ENCODE data around the gene NCK2.

The NCK2 gene

DNA sequence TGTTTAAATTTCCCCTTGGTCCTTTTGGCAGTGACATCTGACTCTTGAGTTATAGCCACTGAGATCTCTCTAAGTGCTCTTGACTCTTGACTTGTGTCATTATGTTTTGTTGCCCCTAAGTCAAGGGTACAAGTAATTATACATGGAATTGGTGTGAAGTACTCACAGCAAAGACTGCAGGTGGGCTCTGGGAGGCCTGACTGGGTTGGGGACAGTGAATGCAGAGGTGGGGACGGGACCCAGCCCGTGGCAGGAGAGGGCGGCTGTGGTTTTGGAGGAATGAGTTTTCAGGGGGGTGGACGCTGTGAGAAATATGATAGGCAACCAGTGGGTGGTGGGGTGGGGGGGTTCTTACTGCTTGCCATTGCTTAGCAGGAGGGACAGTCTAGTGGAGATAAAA lies 97.8 kb downstream of the NCK2 start:
- CTCF ChIA-PET = no interaction called here
- TF ChIP-seq ELF4 (IDR thresholded peaks at IDR 0.05) (no peak), ARNT (IDR thresholded peaks at IDR 0.05) (0 out of 2 replicates have a peak, but pooled peaks have one; percentile 28), FOXA1 (IDR thresholded peaks at IDR 0.05) (no peak), CTBP1 (IDR thresholded peaks at IDR 0.05; ENCODE audit: borderline replicate concordance) (peak; percentile 76; the same call in 1 of the 2 replicates), FOXK2 (IDR thresholded peaks at IDR 0.05) (no peak), TARDBP (IDR thresholded peaks at IDR 0.05) (no peak), SUZ12 (IDR thresholded peaks at IDR 0.05) (no peak)
- TF ChIP-seq, protein P1, sequence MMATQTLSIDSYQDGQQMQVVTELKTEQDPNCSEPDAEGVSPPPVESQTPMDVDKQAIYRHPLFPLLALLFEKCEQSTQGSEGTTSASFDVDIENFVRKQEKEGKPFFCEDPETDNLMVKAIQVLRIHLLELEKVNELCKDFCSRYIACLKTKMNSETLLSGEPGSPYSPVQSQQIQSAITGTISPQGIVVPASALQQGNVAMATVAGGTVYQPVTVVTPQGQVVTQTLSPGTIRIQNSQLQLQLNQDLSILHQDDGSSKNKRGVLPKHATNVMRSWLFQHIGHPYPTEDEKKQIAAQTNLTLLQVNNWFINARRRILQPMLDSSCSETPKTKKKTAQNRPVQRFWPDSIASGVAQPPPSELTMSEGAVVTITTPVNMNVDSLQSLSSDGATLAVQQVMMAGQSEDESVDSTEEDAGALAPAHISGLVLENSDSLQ (IDR thresholded peaks at IDR 0.05) = peak; percentile 95
- DNase-seq (ENCODE audit: extremely low spot score) = peak; percentile 33
- POLR2A ChIA-PET = no interaction called here

DNA sequence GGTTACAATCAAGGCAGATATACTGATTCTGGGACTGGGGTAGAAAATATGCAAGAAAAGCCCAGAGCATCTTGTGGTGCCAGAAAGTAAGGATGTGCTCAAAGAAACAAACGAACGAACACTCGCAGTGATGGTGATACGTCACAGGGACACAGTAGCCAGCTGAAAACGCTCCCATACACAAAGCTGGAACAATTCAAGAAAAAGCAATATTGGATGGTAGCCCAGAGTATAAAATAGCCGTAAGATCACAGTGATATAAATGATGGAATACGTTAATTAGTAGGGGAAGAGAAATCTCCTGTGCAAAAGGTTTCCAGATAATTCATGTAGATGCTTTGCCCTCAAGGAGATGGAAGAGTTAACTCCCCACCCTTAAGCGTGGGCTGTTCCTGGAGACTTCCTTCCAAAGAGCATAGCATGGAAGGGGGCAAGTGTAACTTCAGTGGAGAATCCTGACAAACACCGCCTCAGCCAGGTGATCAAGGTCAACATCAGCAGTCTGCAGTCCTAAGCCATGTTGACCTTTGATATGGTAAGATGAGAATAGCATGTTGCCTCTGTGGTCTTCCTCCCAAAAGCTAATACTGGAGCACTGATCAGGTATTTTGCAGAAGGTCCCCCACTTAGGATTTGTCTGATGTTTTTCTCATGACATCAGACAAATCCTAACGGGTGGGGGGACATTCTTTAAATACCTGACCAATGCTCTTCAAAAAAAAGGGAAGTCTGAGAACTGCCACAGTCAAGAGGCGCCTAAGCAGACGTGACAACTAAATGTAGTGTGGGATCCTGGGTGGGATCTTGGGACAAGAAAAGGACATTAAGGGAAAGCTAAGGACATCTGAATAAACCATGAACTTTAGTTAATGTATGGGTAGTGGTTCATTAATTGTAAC lies 99.0 kb downstream of the NCK2 start:
- POLR2A ChIA-PET = no interaction called here
- CTCF ChIA-PET = no interaction called here

DNA sequence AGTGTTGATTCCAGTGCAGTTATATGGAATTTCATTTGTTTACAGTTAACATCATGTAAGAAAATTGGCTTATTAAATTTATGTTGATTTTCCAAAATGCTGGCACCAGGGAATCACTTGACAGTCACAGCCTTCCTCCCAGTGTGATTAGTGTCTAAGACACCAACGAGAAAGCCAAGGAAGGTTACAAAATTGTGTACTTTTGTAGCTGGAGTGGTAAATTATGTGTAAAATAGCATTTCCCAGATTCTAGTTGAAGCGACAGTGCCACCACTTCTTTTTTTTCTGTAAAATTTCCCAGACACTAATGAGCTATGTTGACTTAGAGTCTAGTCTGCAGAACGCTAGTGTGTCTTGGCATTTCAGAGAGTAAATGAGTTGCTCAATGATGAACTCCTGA lies 101.3 kb downstream of the NCK2 start:
- no peak for DNase-seq (ENCODE audit: extremely low spot score)
- POLR2A ChIA-PET = interaction anchor here (0.5 kb wide), 1 partner anchor 8 kb away, joined by 3 read pairs; no protein-coding TSS in a partner anchor
- TF ChIP-seq, protein P1 (IDR thresholded peaks at IDR 0.05) = no peak
- no peak for TF ChIP-seq ZNF384 (IDR thresholded peaks at IDR 0.05)
- no peak for TF ChIP-seq FOXK2 (IDR thresholded peaks at IDR 0.05)
- TF ChIP-seq NFRKB (IDR thresholded peaks at IDR 0.05) = no peak
- TF ChIP-seq FOXA1 (IDR thresholded peaks at IDR 0.05) = no peak
- no peak for TF ChIP-seq TARDBP (IDR thresholded peaks at IDR 0.05)
- no peak for TF ChIP-seq BHLHE40 (IDR thresholded peaks at IDR 0.05; ENCODE audit: borderline replicate concordance)
- no peak for TF ChIP-seq FOXM1 (IDR thresholded peaks at IDR 0.05; ENCODE audit: borderline replicate concordance)
- TF ChIP-seq ARNT (IDR thresholded peaks at IDR 0.05) = no peak
- TF ChIP-seq HDGF (IDR thresholded peaks at IDR 0.05; ENCODE audit: borderline replicate concordance) = no peak
- no peak for TF ChIP-seq CTBP1 (IDR thresholded peaks at IDR 0.05; ENCODE audit: borderline replicate concordance)
- CTCF ChIA-PET = no interaction called here

More for the DNA sequence above, 99.0 kb downstream of the NCK2 start:
- no peak for DNase-seq (ENCODE audit: extremely low spot score)
- TF ChIP-seq, protein P1 (IDR thresholded peaks at IDR 0.05) = no peak
- TF ChIP-seq ARNT (IDR thresholded peaks at IDR 0.05) (no peak), BHLHE40 (IDR thresholded peaks at IDR 0.05; ENCODE audit: borderline replicate concordance) (no peak), ELF4 (IDR thresholded peaks at IDR 0.05) (no peak), TARDBP (IDR thresholded peaks at IDR 0.05) (no peak), LEF1 (IDR thresholded peaks at IDR 0.05; ENCODE audit: borderline replicate concordance) (no peak), CTBP1 (IDR thresholded peaks at IDR 0.05; ENCODE audit: borderline replicate concordance) (no peak), FOXK2 (IDR thresholded peaks at IDR 0.05) (no peak)

DNA sequence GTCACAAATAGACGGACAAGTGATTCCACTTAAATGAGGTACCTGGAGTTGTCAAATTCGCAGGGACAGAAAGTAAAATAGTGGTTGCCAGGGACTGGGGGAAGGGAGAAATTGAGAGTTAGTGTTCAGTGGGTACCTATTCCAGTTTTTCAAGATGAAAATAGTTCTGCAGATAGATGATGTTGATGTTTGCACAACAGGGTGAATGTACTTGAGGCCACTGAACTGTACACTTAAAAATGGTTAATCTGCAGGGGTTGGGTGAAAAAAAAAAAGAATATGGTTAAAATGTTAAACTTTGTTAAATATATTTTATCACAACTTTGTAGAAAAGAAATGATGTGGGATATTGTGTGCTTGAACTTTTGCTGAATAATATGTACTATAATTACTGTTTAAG lies 102.3 kb downstream of the NCK2 start:
- POLR2A ChIA-PET = no interaction called here
- DNase-seq (ENCODE audit: extremely low spot score) = no peak
- no peak for TF ChIP-seq SP1 (IDR thresholded peaks at IDR 0.05)
- CTCF ChIA-PET = no interaction called here

DNA sequence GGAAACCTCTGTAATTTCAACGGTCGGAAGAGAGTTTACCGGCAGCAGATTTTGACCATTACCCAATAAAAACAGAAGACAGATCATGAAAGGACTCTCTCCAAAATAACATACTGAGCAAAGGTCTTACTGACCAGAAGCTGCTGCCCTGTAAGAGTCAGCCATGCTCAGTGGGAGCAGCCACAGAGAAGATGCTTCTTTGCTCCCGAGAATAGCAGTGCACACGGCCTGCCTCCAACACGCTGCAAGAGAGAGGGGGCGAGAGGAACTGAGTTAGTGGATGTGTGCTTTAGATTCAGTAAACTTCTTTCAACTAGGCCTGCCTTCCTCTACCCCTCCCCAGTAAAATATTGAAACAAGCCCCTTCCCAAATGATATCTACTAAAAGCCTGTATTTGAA lies 103.7 kb downstream of the NCK2 start:
- TF ChIP-seq ELF4 (IDR thresholded peaks at IDR 0.05) = no peak
- TF ChIP-seq LEF1 (IDR thresholded peaks at IDR 0.05; ENCODE audit: borderline replicate concordance) = no peak
- TF ChIP-seq NFRKB (IDR thresholded peaks at IDR 0.05) = no peak
- no peak for TF ChIP-seq FOXA1 (IDR thresholded peaks at IDR 0.05)
- no peak for TF ChIP-seq FOXK2 (IDR thresholded peaks at IDR 0.05)
- TF ChIP-seq CTBP1 (IDR thresholded peaks at IDR 0.05; ENCODE audit: borderline replicate concordance) = no peak
- no peak for TF ChIP-seq BHLHE40 (IDR thresholded peaks at IDR 0.05; ENCODE audit: borderline replicate concordance)
- no peak for TF ChIP-seq L3MBTL2 (conservative IDR thresholded peaks at IDR 0.05)
- no peak for TF ChIP-seq HDGF (IDR thresholded peaks at IDR 0.05; ENCODE audit: borderline replicate concordance)
- no peak for TF ChIP-seq TARDBP (IDR thresholded peaks at IDR 0.05)
- DNase-seq (ENCODE audit: extremely low spot score) = no peak
- ChIA-PET CTCF (no interaction called here), POLR2A (no interaction called here)

DNA sequence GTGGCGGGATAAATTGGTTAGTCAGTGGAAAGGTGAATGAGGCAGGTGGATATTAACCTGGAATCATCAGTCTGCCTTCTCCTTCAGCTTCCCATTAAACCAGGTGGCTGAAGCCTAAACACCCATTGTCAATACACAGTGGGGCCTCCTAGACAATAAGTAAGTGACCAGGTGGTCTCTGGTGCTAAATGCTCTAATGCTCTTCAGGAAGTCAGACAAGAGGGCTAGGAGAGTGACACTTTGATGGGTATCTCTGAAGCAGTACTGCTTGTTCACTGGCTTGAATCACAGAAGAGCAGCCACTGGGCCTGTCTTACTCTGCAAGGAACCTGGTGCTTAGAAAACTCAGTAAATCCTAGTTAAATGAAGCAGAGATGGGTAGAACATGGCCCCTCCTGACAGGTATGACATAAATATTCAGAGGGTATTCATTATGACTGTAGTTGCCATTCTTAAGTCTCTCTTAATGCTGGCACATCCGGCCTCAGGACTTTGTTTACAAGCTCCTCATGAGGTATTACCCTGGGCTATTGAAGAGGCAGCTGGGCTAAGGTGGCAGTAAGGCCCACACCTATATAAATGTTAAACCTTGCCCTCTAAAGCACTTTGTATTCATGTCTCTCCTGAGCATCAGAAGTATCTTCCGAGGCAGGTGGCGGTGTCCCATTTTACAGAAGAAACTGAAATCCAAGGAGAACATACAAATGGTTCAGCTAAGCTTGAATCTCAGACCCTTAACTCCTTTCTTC lies 104.9 kb downstream of the NCK2 start:
- TF ChIP-seq SP1 (IDR thresholded peaks at IDR 0.05) = no peak
- TF ChIP-seq FOXA1 (IDR thresholded peaks at IDR 0.05) = no peak
- TF ChIP-seq L3MBTL2 (conservative IDR thresholded peaks at IDR 0.05) = no peak
- no peak for TF ChIP-seq NFRKB (IDR thresholded peaks at IDR 0.05)
- no peak for TF ChIP-seq ARNT (IDR thresholded peaks at IDR 0.05)
- TF ChIP-seq LEF1 (IDR thresholded peaks at IDR 0.05; ENCODE audit: borderline replicate concordance) = no peak
- DNase-seq (ENCODE audit: extremely low spot score) = no peak
- CTCF ChIA-PET = interaction anchor here (0.6 kb wide), 1 partner anchor 15 kb away, joined by 3 read pairs; no protein-coding TSS in a partner anchor
- POLR2A ChIA-PET = no interaction called here

Data from HEK293T (cell line).